ENCODE measurements around the gene TMCC2. TPM values are rescaled to one million over a fixed set of nuclear protein-coding genes. Genes with fewer than 3 reads are reported as not detected.

Gene TMCC2
- polyA plus RNA-seq, 3 donors: 0.16 to 0.27 TPM; not detected in 1

- Histone ChIP-seq H3K9me3 (replicated peaks in 1 of 2; ENCODE audit: control insufficient read depth in 1 of 2, insufficient read depth in 1 of 2, low read length in 2 of 2) (no peaks in the 10 kb centered on the region), H2AFZ (ENCODE audit: insufficient read depth, low read depth, low read length, poor library complexity, severe bottlenecking) (no peak overlapping the region), H3K9ac (ENCODE audit: insufficient read depth, low read length, poor library complexity, severe bottlenecking) (no peak overlapping the region), H3K4me1 (ENCODE audit: control insufficient read depth in 1 of 2, insufficient read depth in 2 of 2, low read length in 2 of 2) (peaks cover 13 to 18% of the 10 kb centered on the region in 2 donors), H3K79me2 (ENCODE audit: insufficient read depth, low read length) (no peaks in the 10 kb centered on the region), H3K4me3 (replicated peaks in 1 of 3; ENCODE audit: low read depth in 2 of 3, low read length in 3 of 3) (no peak overlapping the region), H3K27me3 (ENCODE audit: control insufficient read depth in 2 of 2, insufficient read depth in 2 of 2, low read length in 2 of 2) (no peaks in the 10 kb centered on the region), H3K36me3 (replicated peaks in 1 of 2; ENCODE audit: control insufficient read depth in 1 of 2, insufficient read depth in 2 of 2, low read length in 2 of 2) (no peaks in the 10 kb centered on the region), H3K4me2 (replicated peaks; ENCODE audit: extremely low read depth, low read length, poor library complexity, severe bottlenecking) (no peak overlapping the region), H4K20me1 (ENCODE audit: insufficient read depth, low read length) (no peaks in the 10 kb centered on the region), H3K27ac (ENCODE audit: low read depth in 1 of 2, low read length in 2 of 2) (no peak overlapping the region)
- Mint-ChIP-seq H3K27ac (peak overlapping the region in 1 of 7 donors; percentile 57), H3K36me3 (peaks cover 0 to 2% of the 10 kb centered on the region in 2 donors), H3K27me3 (ENCODE audit: low read depth in 3 of 3) (peaks cover 2 to 13% (median 9%) of the 10 kb centered on the region in 3 donors), H3K4me1 (peaks cover 21% of the 10 kb centered on the region), H3K9me3 (no peaks in the 10 kb centered on the region), H3K4me3 (no peak overlapping the region)
- WGBS (ENCODE audit: insufficient coverage): 97% methylated on average over 48 of the region's 48 CpGs
- no peak for DNase-seq
- no peak for TF ChIP-seq CTCF (IDR thresholded peaks at IDR 0.05)
- intact Hi-C loops (cut with micrococcal nuclease): no loop called here
These were observed 41.3 kb downstream of the TMCC2 start for GRCh38 chr1:205268846-205269680.

GRCh38 chr1:205269711-205270110, 42.0 kb downstream of the TMCC2 start:
- H3K4me3 ChIP-seq (replicated peaks in 1 of 3; ENCODE audit: low read depth in 2 of 3, low read length in 3 of 3): no peak overlapping the region
- WGBS (ENCODE audit: insufficient coverage): 88% methylated on average over 8 of the region's 8 CpGs
- H3K9ac ChIP-seq (ENCODE audit: insufficient read depth, low read length, poor library complexity, severe bottlenecking): no peak overlapping the region
- H3K4me2 ChIP-seq (replicated peaks; ENCODE audit: extremely low read depth, low read length, poor library complexity, severe bottlenecking): no peak overlapping the region
- Mint-ChIP-seq H3K4me3 (no peak overlapping the region), H3K4me1 (peaks cover 23% of the 10 kb centered on the region), H3K27me3 (ENCODE audit: low read depth in 3 of 3) (peaks cover 0 to 15% (median 4%) of the 10 kb centered on the region in 3 donors), H3K27ac (no peak overlapping the region), H3K36me3 (peaks cover 0 to 2% of the 10 kb centered on the region in 2 donors), H3K9me3 (no peaks in the 10 kb centered on the region)
- TF ChIP-seq CTCF (IDR thresholded peaks at IDR 0.05): no peak
- intact Hi-C loops (cut with micrococcal nuclease): loop anchor here in 1 of 2 donors (10.0 kb wide), 1 partner anchor 255 kb away; no protein-coding TSS in a partner anchor
- no peaks in the 10 kb centered on the region for H4K20me1 ChIP-seq (ENCODE audit: insufficient read depth, low read length)
- H3K27me3 ChIP-seq (ENCODE audit: control insufficient read depth in 2 of 2, insufficient read depth in 2 of 2, low read length in 2 of 2): no peaks in the 10 kb centered on the region
- H3K4me1 ChIP-seq (ENCODE audit: control insufficient read depth in 1 of 2, insufficient read depth in 2 of 2, low read length in 2 of 2): peaks cover 13 to 18% of the 10 kb centered on the region in 2 donors
- DNase-seq: no peak
- H3K27ac ChIP-seq (ENCODE audit: low read depth in 1 of 2, low read length in 2 of 2): no peak overlapping the region
- H3K36me3 ChIP-seq (replicated peaks in 1 of 2; ENCODE audit: control insufficient read depth in 1 of 2, insufficient read depth in 2 of 2, low read length in 2 of 2): no peaks in the 10 kb centered on the region
- no peak overlapping the region for H2AFZ ChIP-seq (ENCODE audit: insufficient read depth, low read depth, low read length, poor library complexity, severe bottlenecking)
- H3K79me2 ChIP-seq (ENCODE audit: insufficient read depth, low read length): no peaks in the 10 kb centered on the region
- no peaks in the 10 kb centered on the region for H3K9me3 ChIP-seq (replicated peaks in 1 of 2; ENCODE audit: control insufficient read depth in 1 of 2, insufficient read depth in 1 of 2, low read length in 2 of 2)
